RWPE1 (cell line): ENCODE results near the gene KRTAP4-8.
"Not testable (repeated sequence)": the region's sequence is repeated elsewhere in the genome, so short reads cannot be mapped to it uniquely, and the experiment has no call there.

Source experiments
- CTCF ChIA-PET: fragments of 350-600 bp; sonication (Branson Sonifier 250); formaldehyde crosslinking; extraction: SDS; loops from one replicate; lab custom pipeline; 2021; lab: Yijun Ruan, JAX
- POLR2A ChIA-PET: fragments of 400-600 bp; formaldehyde crosslinking; extraction: SDS; loops from one replicate; lab custom pipeline; 2020; ENCODE audit warnings: antibody characterized with exemption; ENCODE audit not compliant: low non-redundant PET; lab: Yijun Ruan, JAX
- DNase-seq: peaks from one replicate; pipeline ENCODE4 v3.0.0; 2012; ENCODE audit warnings: low spot score
- H3K27ac ChIP-seq: fragments of 450-650 bp; 2 replicates; pipeline ENCODE4 v1.5.1; 2017
- CTCF ChIP-seq: fragments of 450-650 bp; conservative IDR thresholded peaks from 2 replicates; pipeline ENCODE4 v1.5.1; 2017; ENCODE audit warnings: low read depth, mild to moderate bottlenecking

KRTAP4-8 gene

GRCh38 chr17:41107941-41108450 lies 10.1 kb upstream of the KRTAP4-8 start:
- TF ChIP-seq CTCF, result no peak
- DNase-seq, result no peak
- ChIA-PET POLR2A (no interaction called here), CTCF (interaction anchor here (0.7 kb wide), 1 partner anchor 304 kb away, joined by 7 read pairs; no protein-coding TSS in a partner anchor)
- no peak overlapping the region for H3K27ac ChIP-seq

GRCh38 chr17:41105347-41105746 lies 7.4 kb upstream of the KRTAP4-8 start, which contains the start of gene KRTAP4-9:
Gene KRTAP4-9 (plus strand): TSS chr17:41105389. CDS start chr17:41105389, 0 bp downstream.
- POLR2A ChIA-PET, CTCF ChIA-PET, H3K27ac ChIP-seq: not testable (repeated sequence)

GRCh38 chr17:41104386-41105038 lies 6.6 kb upstream of the KRTAP4-8 start:
- DNase-seq, CTCF ChIA-PET, POLR2A ChIA-PET, H3K27ac ChIP-seq: not testable (repeated sequence)

More at GRCh38 chr17:41105347-41105746, 7.4 kb upstream of the KRTAP4-8 start, which contains the start of gene KRTAP4-9:
- not testable (repeated sequence) for DNase-seq

- POLR2A ChIA-PET, result no interaction called here
- H3K27ac ChIP-seq, result no peak overlapping the region
- CTCF ChIA-PET, result no interaction called here
Measured at GRCh38 chr17:41103896-41104295, 6.0 kb upstream of the KRTAP4-8 start.

GRCh38 chr17:41101586-41102259 lies 3.8 kb upstream of the KRTAP4-8 start, which contains the start of gene KRTAP4-16:
Gene KRTAP4-16 (minus strand): TSS chr17:41102209. CDS start chr17:41102209, 0 bp downstream.
- no peak for TF ChIP-seq CTCF
- CTCF ChIA-PET, result no interaction called here
- POLR2A ChIA-PET, result no interaction called here
- DNase-seq, result no peak
- no peak within 1 kb of the TSS for H3K27ac ChIP-seq

More at GRCh38 chr17:41103896-41104295, 6.0 kb upstream of the KRTAP4-8 start:
- DNase-seq, result no peak
- TF ChIP-seq CTCF, result no peak

GRCh38 chr17:41099682-41100480 lies 1.9 kb upstream of the KRTAP4-8 start:
- DNase-seq, result peak; percentile 46
- POLR2A ChIA-PET, result interaction anchor here (0.6 kb wide), 1 partner anchor 157 kb away, joined by 3 read pairs; no protein-coding TSS in a partner anchor
- H3K27ac ChIP-seq, CTCF ChIA-PET: not testable (repeated sequence)

GRCh38 chr17:41098481-41098880 lies 539 bp upstream of the KRTAP4-8 start:
- ChIA-PET POLR2A (no interaction called here), CTCF (no interaction called here)
- peak; percentile 23 for DNase-seq
- TF ChIP-seq CTCF, result no peak
- H3K27ac ChIP-seq, result peak overlapping the region; percentile 53; the same call in 1 of the 2 replicates
